LNCaP clone FGC (cell line): ENCODE results near the gene HOXD4.

Source experiments
- DNase-seq: peaks from one replicate; pipeline ENCODE4 v3.0.0-alpha.2; 2011; ENCODE audit warnings: low read depth
- H3K4me3 ChIP-seq: 2 replicates; pipeline ENCODE4 v1.5.1; 2011; ENCODE audit warnings: mild to moderate bottlenecking, low read depth, low read length, control low read depth
- TF ChIP-seq, protein P1 (sequence below): IDR thresholded peaks from 2 replicates; pipeline ENCODE4 v1.5.1; 2012; ENCODE audit warnings: mild to moderate bottlenecking; ENCODE audit not compliant: control insufficient read depth, insufficient read depth; ENCODE audit errors: extremely low read depth

The HOXD4 gene

DNA sequence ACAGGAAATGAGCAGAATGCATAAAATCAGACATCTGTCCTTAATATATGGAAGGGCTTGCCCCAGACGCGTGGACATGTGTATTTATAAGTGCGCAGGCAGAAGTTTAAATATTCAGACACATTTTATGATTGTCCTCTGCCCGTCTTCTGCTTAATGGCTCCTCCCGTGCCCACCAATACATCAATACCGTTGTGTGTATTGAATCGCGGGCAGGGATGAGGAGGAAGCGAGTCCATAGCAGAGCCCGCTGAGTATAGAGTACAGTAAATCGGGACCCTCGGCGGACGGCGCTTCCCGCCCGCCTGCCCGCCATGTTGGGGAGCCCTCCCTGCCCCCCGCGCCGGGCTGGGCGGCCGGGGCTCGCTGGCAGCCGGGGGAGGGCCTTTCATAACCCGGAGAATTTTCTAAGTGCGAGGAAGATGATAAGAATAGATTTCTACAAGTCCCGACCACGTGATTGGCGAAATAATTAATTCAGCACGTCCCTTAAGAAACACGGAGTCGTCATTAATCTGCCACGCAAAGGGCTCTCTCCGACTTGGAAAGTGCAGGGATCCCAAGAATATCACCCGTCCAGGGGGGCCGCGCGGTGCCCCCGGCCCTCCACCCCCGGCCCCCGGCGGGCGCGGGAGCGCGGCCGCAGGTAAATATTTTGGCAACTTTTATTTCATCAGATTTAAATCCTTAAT, 5.6 kb downstream of the HOXD4 start, which contains the start of gene HOXD3:
Gene HOXD3, plus strand, starts transcription at position 501 of the 692 bp plus-strand sequence. CDS start 11,808 bp downstream, outside the sequence.
- TF ChIP-seq, protein P1, sequence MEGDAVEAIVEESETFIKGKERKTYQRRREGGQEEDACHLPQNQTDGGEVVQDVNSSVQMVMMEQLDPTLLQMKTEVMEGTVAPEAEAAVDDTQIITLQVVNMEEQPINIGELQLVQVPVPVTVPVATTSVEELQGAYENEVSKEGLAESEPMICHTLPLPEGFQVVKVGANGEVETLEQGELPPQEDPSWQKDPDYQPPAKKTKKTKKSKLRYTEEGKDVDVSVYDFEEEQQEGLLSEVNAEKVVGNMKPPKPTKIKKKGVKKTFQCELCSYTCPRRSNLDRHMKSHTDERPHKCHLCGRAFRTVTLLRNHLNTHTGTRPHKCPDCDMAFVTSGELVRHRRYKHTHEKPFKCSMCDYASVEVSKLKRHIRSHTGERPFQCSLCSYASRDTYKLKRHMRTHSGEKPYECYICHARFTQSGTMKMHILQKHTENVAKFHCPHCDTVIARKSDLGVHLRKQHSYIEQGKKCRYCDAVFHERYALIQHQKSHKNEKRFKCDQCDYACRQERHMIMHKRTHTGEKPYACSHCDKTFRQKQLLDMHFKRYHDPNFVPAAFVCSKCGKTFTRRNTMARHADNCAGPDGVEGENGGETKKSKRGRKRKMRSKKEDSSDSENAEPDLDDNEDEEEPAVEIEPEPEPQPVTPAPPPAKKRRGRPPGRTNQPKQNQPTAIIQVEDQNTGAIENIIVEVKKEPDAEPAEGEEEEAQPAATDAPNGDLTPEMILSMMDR: no peak
- no peak within 1 kb of the TSS for H3K4me3 ChIP-seq
- no peak for DNase-seq

DNA sequence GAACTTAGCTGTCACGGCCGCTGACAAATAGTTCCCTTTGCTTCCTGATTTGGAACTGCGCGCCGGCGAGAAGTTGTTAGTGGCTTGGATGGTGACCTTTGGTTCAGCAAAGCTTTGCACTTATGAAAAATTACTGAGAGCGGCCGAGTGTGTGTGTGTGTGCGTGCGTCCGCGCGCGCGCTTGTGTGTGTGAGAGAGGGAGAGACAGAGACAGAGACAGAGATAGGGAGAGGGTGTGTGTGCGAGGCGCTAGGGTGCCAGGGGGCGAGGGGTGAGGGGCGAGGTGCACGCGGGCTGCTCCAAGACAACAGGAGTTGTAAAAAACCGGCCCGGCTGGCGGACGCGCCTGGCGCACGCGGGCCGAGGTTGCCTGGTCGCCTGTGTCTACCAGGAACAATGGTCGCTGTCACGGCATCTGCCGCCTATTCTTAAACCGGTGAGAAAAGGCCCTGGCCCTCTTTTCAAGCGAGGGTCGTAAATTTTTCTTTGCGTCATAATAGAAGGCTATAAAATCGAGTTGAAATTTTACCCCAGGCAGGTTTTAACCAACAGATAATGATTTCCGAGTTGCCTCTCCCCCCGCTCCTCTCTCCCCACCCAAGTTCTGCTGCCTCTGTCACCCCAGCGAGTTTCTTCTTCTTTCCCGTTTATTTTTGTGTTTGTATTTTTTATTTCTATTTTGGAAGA, 6.3 kb downstream of the HOXD4 start:
- H3K4me3 ChIP-seq: no peak overlapping the region
- DNase-seq: no peak
- TF ChIP-seq, protein P1: no peak

DNA sequence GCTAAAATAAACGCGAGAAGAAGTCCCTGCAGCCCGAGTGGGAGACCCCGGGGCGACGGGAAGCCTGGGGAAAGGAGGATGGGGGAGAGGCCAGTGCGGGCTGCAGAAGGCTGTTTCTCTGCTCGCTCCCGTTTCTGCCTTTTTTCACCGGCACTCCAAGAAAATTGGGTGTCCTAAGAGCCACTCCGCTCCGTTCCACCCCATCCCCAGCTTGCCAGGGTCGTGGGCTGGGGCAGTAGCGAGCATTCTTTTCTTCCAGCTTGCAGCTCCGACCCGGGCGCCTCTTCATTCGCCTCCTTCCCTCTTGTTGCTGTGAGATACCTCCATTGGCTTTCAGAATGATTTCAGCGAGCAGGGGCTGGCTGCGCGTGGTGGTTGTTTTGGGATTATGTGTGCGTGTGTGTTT, 6.8 kb downstream of the HOXD4 start:
- TF ChIP-seq, protein P1: no peak
- no peak overlapping the region for H3K4me3 ChIP-seq
- DNase-seq: no peak

DNA sequence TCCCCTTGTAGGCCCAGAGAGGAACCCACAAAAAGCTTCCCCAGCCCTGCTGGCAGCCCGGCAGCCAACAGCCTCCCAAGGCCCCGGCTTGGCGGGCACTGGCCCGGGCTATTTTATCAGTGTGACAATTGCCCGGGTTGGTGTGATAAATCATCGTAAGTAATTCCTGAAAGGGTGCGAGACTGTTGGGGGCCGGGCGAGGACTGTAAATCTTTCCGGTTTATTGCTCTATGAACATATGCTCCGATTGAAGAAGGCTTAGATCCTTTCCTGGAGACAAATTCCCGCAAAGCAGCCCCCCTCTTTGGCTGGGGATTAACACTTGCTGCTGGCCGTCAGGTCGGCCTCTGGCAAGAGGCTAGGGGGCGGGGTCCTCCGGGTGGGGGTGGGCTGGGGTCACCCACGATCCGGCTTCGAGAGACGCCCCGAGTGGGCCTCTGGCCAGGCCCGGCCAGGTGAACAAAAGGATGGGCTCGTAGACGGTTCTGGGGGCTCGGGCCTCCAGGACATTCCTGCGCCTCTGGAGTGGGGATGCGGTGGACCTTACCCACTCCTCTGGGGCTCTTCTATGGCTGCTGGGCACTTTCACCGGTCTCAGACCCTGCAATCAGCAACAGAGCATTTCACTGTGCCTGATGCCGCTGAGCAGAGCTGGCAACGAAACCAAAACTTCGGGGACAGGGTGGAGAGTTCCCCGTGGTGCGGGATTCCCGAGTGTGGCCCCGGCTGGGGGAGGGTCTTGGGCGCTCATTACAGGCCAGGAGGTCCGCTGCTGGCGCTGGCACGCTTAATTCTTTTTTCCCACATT, 7.7 kb downstream of the HOXD4 start:
- TF ChIP-seq, protein P1: no peak
- no peak overlapping the region for H3K4me3 ChIP-seq

DNA sequence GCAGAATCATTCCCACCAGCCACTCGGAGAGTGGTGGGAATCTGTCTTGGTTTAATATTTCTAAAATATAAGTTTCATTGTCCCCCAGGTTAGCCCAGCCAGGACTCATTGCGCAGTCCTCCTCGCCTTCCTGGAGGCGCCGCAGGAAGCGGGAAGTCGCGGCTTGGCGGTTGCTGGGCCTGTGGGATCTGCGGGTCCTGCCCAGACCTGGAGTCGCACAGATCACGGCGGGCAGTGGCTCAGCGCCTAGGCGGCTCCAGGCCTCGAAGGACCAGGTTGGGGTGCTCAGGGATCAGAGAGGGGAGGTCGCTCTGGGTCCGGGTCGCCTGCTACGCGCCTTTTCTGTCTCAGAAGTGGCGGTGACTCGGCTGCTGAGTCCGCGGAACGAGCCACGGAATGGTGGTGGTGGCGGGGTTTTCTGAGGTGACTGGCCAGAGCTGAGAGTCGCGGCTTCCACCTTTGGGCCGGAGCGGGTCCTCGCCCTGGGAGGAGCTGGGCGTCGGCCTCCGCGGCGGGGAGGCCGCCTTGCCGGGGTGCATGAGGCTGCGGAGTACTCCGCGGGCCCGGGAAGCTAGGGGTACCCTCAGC, 8.4 kb downstream of the HOXD4 start:
- no peak overlapping the region for H3K4me3 ChIP-seq
- no peak for DNase-seq
- TF ChIP-seq, protein P1: no peak

More for the DNA sequence above, 7.7 kb downstream of the HOXD4 start:
- no peak for DNase-seq

DNA sequence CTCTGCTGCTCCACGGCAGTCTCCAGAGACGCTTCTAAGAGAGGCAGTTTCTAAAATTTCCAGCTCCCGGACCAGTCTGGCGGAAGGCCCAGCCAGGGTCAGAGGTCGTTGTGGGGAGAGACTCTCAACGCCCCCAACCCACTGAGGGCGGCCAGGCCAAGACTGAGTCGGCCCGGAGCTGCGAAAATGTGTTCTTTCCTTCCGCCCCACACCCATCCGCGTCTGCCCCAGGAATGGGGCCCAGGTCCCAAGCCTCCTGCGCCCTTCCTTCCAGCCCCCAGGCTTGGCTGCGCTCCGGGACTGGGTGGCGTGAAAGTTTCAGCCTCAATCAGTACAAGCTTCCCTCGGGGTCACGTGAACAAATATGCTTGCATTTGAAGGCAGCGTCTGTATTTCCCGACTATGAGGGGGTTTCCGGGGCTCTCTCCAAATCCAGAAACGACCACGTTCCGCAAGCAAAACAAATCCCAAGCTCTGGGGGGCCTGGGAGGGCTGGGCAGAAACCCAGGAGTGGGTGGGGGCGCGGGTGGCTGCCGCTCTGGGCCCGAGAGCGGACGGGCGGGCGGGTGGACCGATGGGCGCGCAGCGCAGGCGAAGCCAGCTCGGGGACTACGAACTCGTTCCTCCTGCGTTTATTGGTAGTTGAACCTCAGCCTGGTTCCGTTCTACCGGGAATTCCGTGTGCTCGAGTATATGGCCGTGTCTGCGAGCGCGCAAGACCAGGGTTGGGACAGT, 9.1 kb downstream of the HOXD4 start:
- TF ChIP-seq, protein P1: no peak
- no peak for DNase-seq
- no peak overlapping the region for H3K4me3 ChIP-seq
